ENCODE data around the gene THBS3.
"Not testable (repeated sequence)": the region's sequence is repeated elsewhere in the genome, so short reads cannot be mapped to it uniquely, and the experiment has no call there.

THBS3 gene

GRCh38 chr1:155233502-155233901 lies 25.8 kb upstream of the THBS3 start:
- not testable (repeated sequence) for DNase-seq

- DNase-seq = not testable (repeated sequence)
Measured at GRCh38 chr1:155232001-155232978, 24.6 kb upstream of the THBS3 start.

GRCh38 chr1:155231302-155231701 lies 23.6 kb upstream of the THBS3 start:
- DNase-seq = not testable (repeated sequence)

GRCh38 chr1:155228096-155228427 lies 20.4 kb upstream of the THBS3 start:
- DNase-seq = no peak

GRCh38 chr1:155227261-155228095 lies 19.8 kb upstream of the THBS3 start:
- DNase-seq = peak; percentile 99

- DNase-seq = no peak
Measured at GRCh38 chr1:155226910-155227260, 19.2 kb upstream of the THBS3 start.

GRCh38 chr1:155226188-155226909 lies 18.7 kb upstream of the THBS3 start:
- DNase-seq = peak; percentile 85

- DNase-seq = not testable (repeated sequence)
Measured at GRCh38 chr1:155225404-155225759, 17.7 kb upstream of the THBS3 start.

DNA sequence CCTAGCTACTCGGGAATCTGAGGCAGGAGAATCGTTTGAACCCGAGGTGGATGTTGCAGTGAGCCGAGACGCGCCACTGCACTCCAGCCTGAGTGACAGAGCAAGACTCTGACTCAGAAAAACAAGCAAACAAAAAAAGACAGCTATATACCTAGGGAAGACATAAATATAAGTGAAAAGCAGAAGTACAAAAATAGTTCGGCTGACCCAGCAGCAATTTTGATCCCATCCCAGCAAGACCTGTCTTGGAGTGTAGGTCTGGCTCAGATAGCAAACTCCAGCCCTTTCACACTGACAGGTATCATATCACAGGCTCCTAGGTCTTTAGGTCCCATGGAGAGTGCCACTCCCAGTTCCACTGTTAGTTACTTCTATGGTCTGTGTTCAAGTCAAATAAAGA lies 15.3 kb upstream of the THBS3 start:
- DNase-seq = no peak

- DNase-seq = not testable (repeated sequence)
Measured at GRCh38 chr1:155220211-155220965, 12.7 kb upstream of the THBS3 start.

DNA sequence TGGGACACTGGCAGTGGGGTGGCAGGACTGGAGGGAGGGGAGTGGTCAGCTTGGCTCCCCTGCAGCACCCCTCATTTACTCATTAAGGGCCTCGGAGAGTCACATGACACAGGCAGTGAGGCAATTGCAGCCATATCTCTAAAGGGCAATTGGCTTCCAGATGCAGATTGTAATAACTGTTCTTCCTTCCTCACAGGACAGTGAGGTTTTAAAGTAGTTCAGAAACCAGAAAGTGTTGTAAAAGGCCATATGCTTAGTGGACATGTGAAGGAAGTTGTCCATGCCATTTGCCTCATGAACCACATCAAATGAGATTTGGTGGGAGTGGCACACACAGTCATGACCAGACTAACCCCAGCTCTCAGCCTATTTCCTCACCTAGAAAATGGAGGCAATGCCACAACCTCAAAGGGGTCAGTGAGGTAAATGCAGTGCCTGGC lies 11.9 kb upstream of the THBS3 start:
- DNase-seq = no peak

DNA sequence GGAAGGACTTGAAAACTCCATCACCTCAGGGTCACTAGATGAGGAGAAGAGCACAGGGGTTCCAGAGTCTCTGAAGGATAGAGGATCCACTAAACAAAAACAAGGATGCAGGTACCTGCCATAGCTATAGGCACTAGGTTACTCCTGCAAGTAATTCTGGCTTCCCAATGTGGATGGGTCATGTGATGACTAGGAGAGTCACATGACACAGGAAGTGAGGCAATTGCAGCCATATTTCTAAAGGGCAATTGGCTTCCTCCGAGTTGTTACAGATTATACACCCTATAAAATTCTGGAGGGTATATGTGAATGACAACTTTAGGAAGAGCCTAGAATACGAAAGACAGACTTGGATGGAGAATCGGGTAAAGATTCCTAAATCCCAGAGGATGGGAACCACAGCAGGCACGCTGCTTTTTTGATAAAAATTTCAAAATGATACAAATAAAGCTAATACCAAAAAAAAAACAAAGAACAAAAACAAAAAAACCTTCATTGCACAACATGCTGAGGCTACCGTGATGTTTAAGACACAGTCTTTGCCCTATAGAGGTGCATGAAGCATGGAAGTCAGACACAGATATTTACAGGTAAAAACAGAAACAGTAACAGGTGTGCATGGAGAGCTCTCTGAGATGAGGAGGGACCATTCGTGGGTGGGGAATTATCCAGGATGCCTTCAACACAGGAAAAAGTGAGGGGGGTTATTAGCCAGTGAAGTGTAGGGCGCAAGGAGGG lies 11.3 kb upstream of the THBS3 start:
- DNase-seq = no peak

GRCh38 chr1:155214702-155215101 lies 7.0 kb upstream of the THBS3 start:
- DNase-seq = not testable (repeated sequence)

GRCh38 chr1:155212051-155212440 lies 4.3 kb upstream of the THBS3 start:
- DNase-seq = not testable (repeated sequence)

DNA sequence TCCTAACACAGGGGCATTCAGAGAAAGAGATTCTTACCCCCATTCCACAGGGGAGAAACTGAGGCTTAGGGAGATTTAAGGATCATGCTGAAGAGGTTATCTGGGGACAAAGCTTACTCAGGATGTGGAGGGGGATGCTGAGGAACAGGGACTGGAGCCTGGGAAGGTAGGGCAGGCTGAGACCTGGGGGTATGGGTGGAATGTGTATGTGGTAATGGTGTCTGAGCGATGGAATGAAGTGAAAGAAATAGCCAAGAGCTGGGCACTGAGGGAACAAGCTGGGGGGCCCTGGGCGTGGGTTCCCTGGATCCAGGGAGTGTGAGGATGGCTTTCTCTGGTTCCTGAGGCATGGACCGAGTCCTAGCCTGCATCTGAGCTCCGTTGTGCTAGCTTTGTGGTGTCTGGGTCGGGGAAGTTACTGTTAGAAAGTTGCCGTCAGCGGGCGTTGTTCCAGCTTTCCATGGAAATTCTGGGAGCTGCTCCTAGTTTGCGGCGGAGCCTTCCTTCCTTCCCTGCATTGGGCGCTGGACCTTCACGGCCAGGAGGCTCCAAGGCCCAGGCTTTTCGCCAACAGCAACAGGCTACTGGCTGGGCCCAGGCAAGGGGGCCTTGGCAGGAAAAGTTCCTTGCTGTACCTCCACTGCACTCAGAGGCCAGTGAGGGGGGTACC lies 3.8 kb upstream of the THBS3 start:
- DNase-seq = not testable (repeated sequence)

GRCh38 chr1:155210314-155211104 lies 2.8 kb upstream of the THBS3 start:
- no peak for DNase-seq

GRCh38 chr1:155209312-155209721 lies 1.6 kb upstream of the THBS3 start:
- no peak for DNase-seq

- DNase-seq = peak; percentile 86
Measured at GRCh38 chr1:155208541-155209311, 1.0 kb upstream of the THBS3 start, which contains the start of gene MTX1. Gene MTX1 (plus strand): TSS chr1:155208695. CDS start chr1:155208805, 110 bp downstream.
